ENCODE data around the gene ADAMTS17.

The ADAMTS17 gene

DNA sequence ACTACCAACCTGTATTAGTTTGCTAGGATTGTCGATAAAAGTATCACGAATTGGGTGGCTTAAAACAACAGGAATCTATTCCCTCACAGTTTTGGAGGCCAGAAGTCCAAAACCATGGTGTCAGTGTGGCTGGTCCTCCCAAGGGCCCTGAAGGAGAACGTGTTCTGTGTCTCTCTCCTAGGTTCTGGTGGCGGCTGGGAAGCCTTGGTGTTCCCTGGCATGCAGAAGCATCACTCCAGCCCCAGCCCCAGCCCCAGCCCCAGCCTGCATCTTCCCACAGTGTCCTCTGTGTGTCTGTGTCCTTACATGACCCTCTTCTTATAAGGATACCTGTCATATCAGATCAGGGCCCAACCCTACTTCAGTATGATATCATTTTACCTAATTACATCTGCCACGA lies 336.1 kb downstream of the ADAMTS17 start:
- in situ Hi-C loops (cut with HindIII; ENCODE audit: low sequenced_read_pairs): no loop called here

GRCh38 chr15:100005013-100005412 lies 336.8 kb downstream of the ADAMTS17 start:
- in situ Hi-C loops (cut with HindIII; ENCODE audit: low sequenced_read_pairs): no loop called here

DNA sequence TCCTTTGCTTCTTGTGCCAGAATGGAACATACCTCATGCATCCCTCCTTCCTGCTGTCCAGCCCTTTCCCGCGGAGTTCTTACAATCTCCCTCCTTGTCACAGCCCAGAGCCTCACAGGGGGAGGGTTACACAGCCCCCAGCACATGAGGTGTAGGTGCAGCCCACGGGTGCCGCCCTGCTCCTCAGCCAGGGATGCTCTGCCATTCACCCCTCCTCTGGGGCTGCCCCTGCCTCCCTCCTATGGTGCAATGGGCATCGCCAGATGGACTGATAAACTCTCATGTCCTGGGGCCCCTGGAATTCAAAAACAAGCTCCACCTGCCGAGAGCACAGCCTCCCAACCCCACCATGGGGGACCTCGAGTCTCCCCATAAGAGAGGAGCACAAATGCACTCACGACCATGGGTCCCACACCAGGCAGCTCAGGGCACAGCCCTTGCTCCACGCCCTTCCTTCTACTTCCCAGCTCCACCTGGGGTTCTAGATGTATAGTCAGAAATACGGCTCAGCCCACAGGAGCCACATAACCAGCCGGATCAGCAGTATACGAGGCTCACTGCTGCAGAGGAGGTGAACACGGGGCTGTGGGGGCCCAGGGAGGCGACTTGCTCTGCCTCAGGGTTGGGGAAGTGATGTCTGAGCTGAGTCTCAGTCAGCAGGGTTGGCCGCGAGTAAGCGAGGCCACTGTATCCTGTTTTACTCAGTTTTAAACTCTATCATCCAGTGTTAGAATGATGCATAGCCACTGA lies 338.8 kb downstream of the ADAMTS17 start:
- in situ Hi-C loops (cut with HindIII; ENCODE audit: low sequenced_read_pairs): no loop called here

DNA sequence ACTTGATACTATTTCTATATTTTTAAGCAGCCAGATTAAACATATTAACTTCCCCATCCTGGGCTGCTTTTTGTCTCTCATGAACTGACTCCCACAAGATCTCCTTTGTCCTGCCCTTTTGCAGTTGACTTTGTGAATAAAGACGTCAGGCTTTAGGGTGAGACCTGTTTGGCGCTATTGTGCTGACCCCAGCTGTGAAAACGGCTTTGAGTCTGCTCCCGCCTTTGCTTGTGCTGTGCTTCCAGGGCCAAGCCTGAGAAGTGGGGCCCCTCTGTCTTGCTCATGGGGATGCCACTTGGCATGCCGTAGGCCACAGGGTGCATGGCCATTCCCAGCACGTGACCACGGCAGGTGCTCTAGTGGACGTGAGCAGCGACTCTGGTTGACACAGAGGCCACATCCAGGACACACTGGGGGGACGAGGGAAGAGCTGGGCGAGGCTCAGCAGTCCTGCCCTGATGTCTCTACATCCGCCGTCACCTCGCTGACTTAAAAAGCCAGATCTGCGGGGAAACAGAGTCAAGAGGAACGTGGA lies 339.6 kb downstream of the ADAMTS17 start:
- in situ Hi-C loops (cut with HindIII; ENCODE audit: low sequenced_read_pairs): no loop called here

DNA sequence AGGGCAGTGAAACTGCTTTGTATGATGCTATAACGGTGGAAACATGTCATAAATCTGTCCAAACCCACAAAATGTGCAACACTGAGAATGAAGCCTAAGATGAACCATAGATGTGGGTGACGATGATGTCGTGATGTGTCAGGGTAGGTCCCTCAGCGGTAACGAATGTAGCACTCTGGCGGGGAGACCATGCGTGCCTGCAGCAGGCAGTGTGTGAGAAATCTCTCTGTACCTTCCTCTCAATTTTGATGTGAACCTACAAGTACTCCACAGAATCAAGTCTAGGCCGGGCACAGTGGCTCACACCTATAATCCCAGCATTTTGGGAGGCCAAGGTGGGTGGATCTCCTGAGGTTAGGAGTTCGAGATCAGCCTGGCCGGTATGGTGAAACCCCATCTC lies 340.4 kb downstream of the ADAMTS17 start:
- in situ Hi-C loops (cut with HindIII; ENCODE audit: low sequenced_read_pairs): no loop called here

GRCh38 chr15:99999282-100000070 lies 342.3 kb downstream of the ADAMTS17 start:
- in situ Hi-C loops (cut with HindIII; ENCODE audit: low sequenced_read_pairs): no loop called here

DNA sequence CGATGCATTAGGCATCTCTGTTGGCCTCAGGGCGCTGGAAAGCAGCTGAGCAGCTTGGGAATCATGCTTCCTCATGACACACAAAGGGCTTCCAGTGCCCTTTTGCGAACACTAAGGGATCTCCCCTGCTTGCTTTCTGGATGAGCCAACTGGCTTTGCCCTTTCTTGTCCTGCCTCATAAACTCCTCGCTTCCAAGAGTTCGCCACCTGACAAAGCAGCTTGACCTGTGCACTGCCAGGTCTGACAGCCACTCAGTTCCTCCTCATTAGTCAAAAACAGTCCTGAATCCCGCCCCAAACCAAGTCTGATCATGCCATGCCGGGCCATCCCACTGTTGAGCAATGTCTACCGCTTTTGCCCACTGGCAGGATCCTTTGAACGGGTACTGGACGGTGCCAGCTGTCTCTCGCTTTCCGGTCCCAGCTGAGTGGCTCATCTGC lies 343.1 kb downstream of the ADAMTS17 start:
- in situ Hi-C loops (cut with HindIII; ENCODE audit: low sequenced_read_pairs): no loop called here

GRCh38 chr15:99997112-99997651 lies 344.6 kb downstream of the ADAMTS17 start:
- in situ Hi-C loops (cut with HindIII; ENCODE audit: low sequenced_read_pairs): no loop called here

DNA sequence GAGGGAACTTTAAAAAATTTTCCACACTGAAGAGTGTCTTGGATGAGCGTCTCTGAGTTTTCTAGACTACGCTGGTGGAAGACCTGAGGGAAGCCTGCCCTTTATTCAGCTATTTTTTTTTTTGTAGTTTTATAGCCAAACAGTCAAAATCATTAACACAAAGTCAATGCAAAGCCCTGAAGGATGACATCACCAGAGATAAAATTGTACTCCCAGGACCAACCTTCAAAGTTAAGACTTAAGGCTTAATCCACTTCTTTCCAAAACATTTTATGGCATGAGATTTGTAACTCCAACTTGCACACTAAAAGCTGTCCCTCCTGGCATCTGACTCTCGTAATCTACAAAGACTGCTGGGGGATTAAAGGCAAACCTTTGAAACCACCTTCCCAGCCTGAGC lies 345.1 kb downstream of the ADAMTS17 start:
- in situ Hi-C loops (cut with HindIII; ENCODE audit: low sequenced_read_pairs): no loop called here

DNA sequence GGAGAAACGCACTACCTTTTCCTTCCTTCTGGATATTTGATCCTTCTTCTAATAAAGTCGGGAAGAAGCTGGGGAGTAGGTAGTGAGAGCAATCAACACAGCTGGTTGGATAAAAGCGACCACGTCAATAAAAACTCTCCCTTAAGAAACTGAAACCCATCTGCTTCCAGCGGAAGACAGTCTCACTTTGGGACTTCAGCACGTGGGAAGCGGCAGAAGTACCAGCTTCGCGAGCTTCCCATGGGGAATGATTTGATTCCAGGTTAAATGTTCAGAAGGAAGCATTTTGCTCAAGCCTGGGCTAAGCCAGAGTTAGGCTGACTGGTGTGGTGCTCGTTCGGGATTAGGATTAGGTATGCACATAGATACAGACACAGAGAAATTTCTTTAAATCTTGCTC lies 346.2 kb downstream of the ADAMTS17 start:
- in situ Hi-C loops (cut with HindIII; ENCODE audit: low sequenced_read_pairs): no loop called here

- in situ Hi-C loops (cut with HindIII; ENCODE audit: low sequenced_read_pairs): no loop called here
These were observed 346.9 kb downstream of the ADAMTS17 start for GRCh38 chr15:99994849-99995248.

DNA sequence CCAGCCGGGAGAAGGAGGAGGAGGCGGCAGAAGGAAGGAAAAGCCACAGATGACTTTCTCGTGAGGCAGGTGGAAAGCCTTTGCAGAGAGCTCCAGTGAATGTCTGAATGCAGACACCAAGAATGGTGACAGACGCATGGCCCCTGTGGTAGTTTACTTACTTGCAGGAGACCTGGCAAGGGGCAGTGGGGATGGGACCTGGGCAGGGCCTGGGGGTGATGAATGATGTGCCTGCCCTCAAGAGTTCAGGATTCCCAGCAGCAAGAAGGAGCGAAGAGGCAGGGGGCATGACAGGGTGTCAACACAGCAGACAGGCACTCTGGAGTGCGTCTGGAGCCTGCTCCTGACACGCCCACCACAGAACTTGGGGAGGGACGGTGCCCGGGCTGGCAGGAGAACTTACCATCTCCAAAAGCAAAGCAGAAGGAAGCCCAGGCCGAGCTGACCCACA lies 348.1 kb downstream of the ADAMTS17 start:
- in situ Hi-C loops (cut with HindIII; ENCODE audit: low sequenced_read_pairs): no loop called here

DNA sequence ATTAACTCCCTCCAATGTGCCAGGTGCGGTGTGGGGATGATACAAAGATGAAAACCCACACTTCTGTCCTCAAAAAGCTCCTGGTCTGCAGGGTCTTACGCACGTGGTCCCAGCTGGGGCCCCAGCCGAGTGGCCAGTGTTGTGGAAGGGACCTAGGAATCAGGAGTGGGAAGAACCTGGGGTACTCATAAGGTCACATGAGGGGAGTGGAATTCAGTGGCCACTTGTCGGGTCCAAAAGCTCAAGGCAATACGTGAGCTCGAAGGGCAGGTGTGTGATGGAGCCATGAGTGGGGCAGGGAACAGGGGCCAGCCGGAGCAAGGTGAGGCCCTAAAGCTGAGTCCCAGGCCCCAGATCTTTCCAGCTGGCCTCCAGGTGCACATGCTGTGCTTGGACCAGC lies 348.5 kb downstream of the ADAMTS17 start:
- in situ Hi-C loops (cut with HindIII; ENCODE audit: low sequenced_read_pairs): no loop called here

DNA sequence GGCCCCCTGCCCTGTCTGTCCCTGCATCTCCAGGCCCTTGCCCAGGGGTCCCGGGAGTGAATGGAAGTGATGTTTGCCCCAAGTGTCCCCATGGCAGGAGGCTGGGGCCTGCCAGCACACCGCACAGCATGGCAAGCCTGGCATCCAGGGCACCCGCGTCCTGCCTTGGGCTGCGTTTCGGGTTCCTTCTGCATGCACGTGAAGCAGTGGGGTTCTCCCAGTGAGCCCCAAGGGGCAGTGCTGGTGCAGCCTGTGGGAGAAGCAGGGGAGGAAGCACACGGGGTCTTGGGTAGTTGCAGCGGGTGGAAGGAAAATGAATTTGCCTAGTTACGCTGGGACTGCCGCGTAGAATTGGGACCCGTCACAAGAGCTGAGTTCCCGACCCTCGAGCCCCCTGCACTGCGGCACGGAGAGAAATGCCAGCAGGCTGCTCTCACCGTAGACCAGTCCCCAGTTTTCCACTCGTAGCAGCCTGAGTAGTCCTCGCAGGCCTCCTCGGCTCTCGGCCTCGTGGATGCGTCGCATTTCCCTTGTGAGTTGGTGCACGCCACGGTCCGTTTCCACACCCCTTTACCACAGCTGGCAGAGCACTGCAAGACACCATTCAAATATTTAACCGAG lies 349.1 kb downstream of the ADAMTS17 start:
- in situ Hi-C loops (cut with HindIII; ENCODE audit: low sequenced_read_pairs): no loop called here

- in situ Hi-C loops (cut with HindIII; ENCODE audit: low sequenced_read_pairs): no loop called here
These were observed 352.7 kb downstream of the ADAMTS17 start for GRCh38 chr15:99989095-99989494.

GRCh38 chr15:99987701-99988100 lies 354.1 kb downstream of the ADAMTS17 start:
- in situ Hi-C loops (cut with HindIII; ENCODE audit: low sequenced_read_pairs): no loop called here

- in situ Hi-C loops (cut with HindIII; ENCODE audit: low sequenced_read_pairs): no loop called here
These were observed 354.7 kb downstream of the ADAMTS17 start for GRCh38 chr15:99987119-99987506.

DNA sequence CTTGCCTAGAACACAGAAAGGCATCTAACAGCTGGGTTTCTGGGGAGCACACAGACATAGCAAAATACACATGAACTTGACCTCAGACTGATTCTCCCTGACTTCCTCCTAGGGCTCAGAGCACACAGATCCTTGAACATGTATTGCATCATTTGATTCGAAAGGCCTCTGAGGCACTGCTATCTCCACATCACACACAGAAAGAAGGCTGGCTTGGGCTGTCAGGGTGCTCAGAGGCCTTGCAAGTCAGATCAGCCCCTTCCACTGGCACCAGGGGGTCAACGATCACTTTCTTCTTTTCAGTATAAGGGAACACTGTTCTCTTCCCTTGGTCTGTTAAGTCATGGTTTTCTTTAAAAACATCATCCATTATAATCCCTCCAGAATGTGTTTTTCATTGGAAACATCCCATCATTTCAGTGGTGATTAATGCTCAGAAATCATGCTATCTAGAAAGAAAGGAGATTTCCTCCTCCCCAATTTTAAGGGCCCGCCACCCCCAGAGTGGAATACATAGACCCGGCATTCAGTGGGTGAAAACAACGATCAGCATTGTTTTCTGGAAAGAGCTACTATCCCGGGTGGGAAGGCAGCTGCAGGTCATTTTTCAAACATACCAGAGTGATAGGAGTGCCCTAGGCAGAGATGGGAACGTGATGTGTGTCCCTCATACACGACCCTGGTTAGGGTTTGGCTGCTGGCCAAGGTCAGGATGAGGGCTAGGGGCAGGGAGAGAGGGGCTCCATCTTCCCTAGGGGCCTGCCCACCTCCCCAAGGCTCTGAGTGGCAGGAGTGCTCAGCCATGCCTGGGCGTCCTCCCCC lies 355.3 kb downstream of the ADAMTS17 start:
- in situ Hi-C loops (cut with HindIII; ENCODE audit: low sequenced_read_pairs): no loop called here

- in situ Hi-C loops (cut with HindIII; ENCODE audit: low sequenced_read_pairs): no loop called here
These were observed 355.9 kb downstream of the ADAMTS17 start for GRCh38 chr15:99985878-99986277.

DNA sequence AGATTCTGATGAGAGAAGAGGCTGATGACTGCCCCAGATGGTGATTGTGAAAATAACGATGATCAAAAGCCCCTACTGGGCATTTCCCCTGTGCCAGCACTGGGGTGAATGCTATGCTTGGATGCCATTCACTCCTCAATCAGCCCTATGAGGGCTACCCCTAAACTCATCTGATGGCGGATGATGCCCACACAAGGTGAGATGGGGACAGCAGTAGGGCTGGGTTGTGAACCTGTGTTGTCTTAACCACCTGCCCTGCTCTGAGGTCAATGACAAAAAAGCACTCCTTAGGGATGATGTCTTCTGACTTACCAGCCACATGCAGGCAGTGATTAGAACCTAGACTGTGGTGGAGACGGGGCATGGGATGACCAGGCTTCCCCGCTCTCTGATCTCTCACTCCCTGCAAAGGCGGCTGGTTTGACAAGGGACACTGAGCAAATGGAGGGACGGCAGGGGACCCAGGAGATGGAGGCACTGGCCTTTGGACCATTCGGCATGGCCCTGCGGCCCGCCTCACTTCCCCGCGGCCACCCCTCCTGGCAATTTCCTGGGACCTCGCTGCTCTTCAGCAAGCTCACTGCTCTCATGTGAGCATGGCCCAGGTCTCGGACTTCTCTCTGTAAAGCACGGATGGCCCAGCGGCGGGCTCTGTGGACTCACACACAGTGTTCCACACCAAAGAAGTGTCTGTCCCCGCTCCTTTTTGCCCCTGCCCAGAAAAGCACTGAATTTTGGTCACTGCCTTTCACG lies 357.1 kb downstream of the ADAMTS17 start:
- in situ Hi-C loops (cut with HindIII; ENCODE audit: low sequenced_read_pairs): no loop called here
